Lung (tissue), 12 donors: ENCODE results near the gene NPHP4. TPM values are rescaled to one million over a fixed set of nuclear protein-coding genes. Genes with fewer than 3 reads are reported as not detected.

Experiments used
- ATAC-seq: fragments of 200-7000 bp; cut with Tn5 transposase; one replicate; pipeline ENCODE4 v1.9.1; 2020; ENCODE audit warnings: moderate number of reproducible peaks; ENCODE audit not compliant: insufficient read depth, low FRiP score
- DNase-seq, 3 donors: peaks; one replicate each; pipeline ENCODE4 v3.0.0-alpha.2; 2013 to 2017
- H3K27ac ChIP-seq, 2 donors: one replicate each; pipeline ENCODE4 v1.5.1; 2013; ENCODE audit warnings: mild to moderate bottlenecking in 2 of 2, moderate library complexity in 2 of 2, control low read depth in 1 of 2, inconsistent platforms in 1 of 2, low read depth in 1 of 2, low read length in 1 of 2
- H3K27me3 ChIP-seq, 3 donors: one replicate each; pipeline ENCODE4 v1.5.1; 2013; ENCODE audit warnings: low read length in 2 of 3; ENCODE audit not compliant: control insufficient read depth in 3 of 3, insufficient read depth in 3 of 3
- H3K36me3 ChIP-seq, 4 donors: one replicate each; pipeline ENCODE4 v1.5.1; 2013; ENCODE audit warnings: low read length in 4 of 4, mild to moderate bottlenecking in 1 of 4, moderate library complexity in 1 of 4; ENCODE audit not compliant: control insufficient read depth in 4 of 4, insufficient read depth in 4 of 4
- H3K4me1 ChIP-seq, 5 donors: one replicate each; pipeline ENCODE4 v1.5.1; 2013; ENCODE audit warnings: low read length in 5 of 5, mild to moderate bottlenecking in 2 of 5, moderate library complexity in 1 of 5; ENCODE audit not compliant: control insufficient read depth in 5 of 5, insufficient read depth in 5 of 5
- H3K4me3 ChIP-seq: one replicate; pipeline ENCODE4 v1.5.1; 2013; ENCODE audit warnings: mild to moderate bottlenecking, control low read depth, moderate library complexity
- H3K9ac ChIP-seq, 2 donors: one replicate each; pipeline ENCODE4 v1.5.1; 2013; ENCODE audit warnings: low read length in 2 of 2, control low read depth in 1 of 2; ENCODE audit not compliant: insufficient read depth in 1 of 2
- H3K9me3 ChIP-seq, 4 donors: one replicate each; pipeline ENCODE4 v1.5.1; 2013; ENCODE audit warnings: low read length in 3 of 4, mild to moderate bottlenecking in 1 of 4, moderate library complexity in 1 of 4; ENCODE audit not compliant: control insufficient read depth in 4 of 4, insufficient read depth in 3 of 4
- WGBS, 2 donors: extraction: QIAGEN DNeasy Blood & Tissue Kit; methylation state at CpG; one replicate each; pipeline ENCODE4 v1.1.7; 2013; 5-methylcytosine and 5-hydroxymethylcytosine counted together
- polyA plus RNA-seq, 2 donors: library from polyadenylated mRNA; stranded (reverse); fragments of 200-250 nt; gene quantifications; one replicate each; pipeline ENCODE4 v1.2.1, GENCODE V29; 2013
- total RNA-seq, 2 donors: library from RNA; depleted of rRNA in 1 of 2; stranded (reverse); fragments of >200 nt in 1 of 2; gene quantifications; one replicate each; pipeline ENCODE4 v1.2.1, GENCODE V29; 2014 to 2021
- TF ChIP-seq, protein P1 (sequence below): IDR thresholded peaks from 2 replicates; pipeline ENCODE4 v1.5.1; 2012; ENCODE audit warnings: mild to moderate bottlenecking; ENCODE audit errors: control extremely low read depth, extremely low read depth
- donor health status: control.
- donor health status: control.
- donor health status: Bipolar disorder and iron deficiency.
- donor health status: healthy.
- donor health status: DM: yes; HTN: yes; CAD: no.

NPHP4 gene
- total and polyA plus RNA-seq, 4 donors: 6.0 to 23.3 (median 11.1) TPM

DNA sequence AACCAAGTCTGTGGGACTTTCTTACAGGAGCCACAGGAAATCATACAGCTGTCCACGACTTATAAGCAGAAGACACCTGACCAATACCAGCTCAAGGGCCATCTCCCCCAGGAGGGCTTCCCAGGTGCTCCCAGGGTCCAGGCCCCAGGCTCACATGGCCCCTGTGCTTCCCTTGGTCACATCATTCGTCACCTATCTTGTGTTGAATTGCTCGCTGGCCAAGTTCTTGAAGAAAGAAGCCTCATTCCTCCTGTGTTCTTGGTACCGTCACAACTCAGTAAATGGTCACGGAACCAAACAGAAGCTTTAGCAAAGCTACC lies 3.0 kb downstream of the NPHP4 start:
- peaks cover 0 to 12% (median 4%) of the 10 kb centered on the region in 3 donors for H3K27me3 ChIP-seq
- WGBS, 2 donors: 94 to 96% methylated on average over 5 of the region's 5 CpGs
- no peak for DNase-seq
- H3K4me3 ChIP-seq: no peak overlapping the region
- peaks cover 0 to 4% (median 1%) of the 10 kb centered on the region in 4 donors for H3K36me3 ChIP-seq
- no peak overlapping the region for H3K27ac ChIP-seq
- H3K4me1 ChIP-seq: peaks cover 0 to 21% (median 8%) of the 10 kb centered on the region in 5 donors
- no peak overlapping the region for H3K9ac ChIP-seq
- TF ChIP-seq, protein P1, sequence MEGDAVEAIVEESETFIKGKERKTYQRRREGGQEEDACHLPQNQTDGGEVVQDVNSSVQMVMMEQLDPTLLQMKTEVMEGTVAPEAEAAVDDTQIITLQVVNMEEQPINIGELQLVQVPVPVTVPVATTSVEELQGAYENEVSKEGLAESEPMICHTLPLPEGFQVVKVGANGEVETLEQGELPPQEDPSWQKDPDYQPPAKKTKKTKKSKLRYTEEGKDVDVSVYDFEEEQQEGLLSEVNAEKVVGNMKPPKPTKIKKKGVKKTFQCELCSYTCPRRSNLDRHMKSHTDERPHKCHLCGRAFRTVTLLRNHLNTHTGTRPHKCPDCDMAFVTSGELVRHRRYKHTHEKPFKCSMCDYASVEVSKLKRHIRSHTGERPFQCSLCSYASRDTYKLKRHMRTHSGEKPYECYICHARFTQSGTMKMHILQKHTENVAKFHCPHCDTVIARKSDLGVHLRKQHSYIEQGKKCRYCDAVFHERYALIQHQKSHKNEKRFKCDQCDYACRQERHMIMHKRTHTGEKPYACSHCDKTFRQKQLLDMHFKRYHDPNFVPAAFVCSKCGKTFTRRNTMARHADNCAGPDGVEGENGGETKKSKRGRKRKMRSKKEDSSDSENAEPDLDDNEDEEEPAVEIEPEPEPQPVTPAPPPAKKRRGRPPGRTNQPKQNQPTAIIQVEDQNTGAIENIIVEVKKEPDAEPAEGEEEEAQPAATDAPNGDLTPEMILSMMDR: no peak
- no peak for ATAC-seq
- no peaks in the 10 kb centered on the region for H3K9me3 ChIP-seq

DNA sequence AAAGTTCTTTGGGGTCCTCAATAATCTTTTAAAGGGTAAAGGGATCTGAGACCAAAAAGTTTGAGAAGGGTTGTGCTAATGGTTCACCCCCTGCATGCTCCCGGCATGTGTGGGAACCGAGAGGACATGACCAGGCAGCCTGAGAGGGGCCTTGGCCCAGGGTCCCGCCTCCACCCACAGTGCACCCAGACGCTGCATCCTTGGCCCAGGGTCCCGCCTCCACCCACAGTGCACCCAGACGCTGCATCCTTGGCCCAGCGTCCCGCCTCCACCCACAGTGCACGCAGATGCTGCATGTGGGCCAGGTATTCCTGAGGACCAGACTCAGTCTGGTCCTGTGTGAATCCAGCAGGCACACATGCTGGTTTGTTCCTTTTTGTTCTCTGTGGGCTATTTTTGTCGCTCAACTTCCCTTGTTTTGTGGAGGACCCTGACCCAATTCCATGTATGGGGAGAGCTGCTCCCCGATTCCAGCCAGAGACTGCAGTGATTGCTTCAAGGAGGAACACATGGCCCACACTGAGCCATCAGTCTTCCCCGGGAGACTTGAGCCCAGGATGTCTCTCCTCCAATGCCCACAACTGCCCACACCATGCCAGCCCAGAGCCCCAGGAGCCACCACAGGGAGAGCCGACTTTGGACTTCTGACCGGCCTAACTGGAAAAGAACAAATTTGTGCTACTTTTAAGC lies 3.5 kb downstream of the NPHP4 start:
- H3K4me3 ChIP-seq: no peak overlapping the region
- H3K36me3 ChIP-seq: peaks cover 0 to 4% (median 1%) of the 10 kb centered on the region in 4 donors
- ATAC-seq (no peak), DNase-seq (no peak)
- TF ChIP-seq, protein P1: no peak
- 94 to 95% methylated on average over 14 of the region's 14 CpGs for WGBS, 2 donors
- H3K9ac ChIP-seq: no peak overlapping the region
- H3K27me3 ChIP-seq: peaks cover 0 to 7% (median 4%) of the 10 kb centered on the region in 3 donors
- peaks cover 0 to 20% (median 8%) of the 10 kb centered on the region in 5 donors for H3K4me1 ChIP-seq
- H3K27ac ChIP-seq: no peak overlapping the region
- H3K9me3 ChIP-seq: no peaks in the 10 kb centered on the region

DNA sequence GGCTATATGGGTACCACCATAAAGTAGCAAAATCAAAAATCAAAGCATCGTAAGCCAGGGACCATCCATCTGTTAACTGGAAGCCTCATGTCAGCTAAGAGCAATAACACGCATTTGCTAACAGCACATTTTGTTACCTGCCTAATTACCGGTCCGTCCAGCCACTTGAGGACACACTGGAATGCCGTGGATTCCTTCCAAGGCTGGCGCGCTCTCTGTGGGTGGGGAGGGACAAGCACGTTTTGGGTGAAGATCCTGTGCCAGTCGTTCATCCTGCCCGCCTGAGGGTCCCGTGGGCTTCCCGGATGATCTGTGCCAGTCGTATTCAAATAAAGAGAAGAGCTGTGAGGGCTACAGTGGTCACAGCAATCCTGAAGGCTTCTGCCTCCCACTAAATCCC lies 6.2 kb downstream of the NPHP4 start:
- DNase-seq: peak; percentile 23 to 51 (median 42)
- Histone ChIP-seq H3K27me3 (no peaks in the 10 kb centered on the region), H3K9ac (no peak overlapping the region), H3K9me3 (no peaks in the 10 kb centered on the region), H3K4me3 (no peak overlapping the region), H3K4me1 (peaks cover 0 to 11% (median 3%) of the 10 kb centered on the region in 5 donors), H3K36me3 (peaks cover 0 to 4% (median 1%) of the 10 kb centered on the region in 4 donors), H3K27ac (no peak overlapping the region)
- no peak for ATAC-seq
- TF ChIP-seq, protein P1: no peak
- 74 to 91% methylated on average over 13 of the region's 13 CpGs for WGBS, 2 donors
